H1 (cell line): ENCODE measurements around the gene DHX32. TPM values are rescaled to one million over a fixed set of nuclear protein-coding genes. Genes with fewer than 3 reads are reported as not detected.

Experiments used
- CBX5 ChIP-seq: fragments of 300-800, 300-1000 bp; sonication (generic); IDR thresholded peaks from 2 replicates; pipeline ENCODE4 v1.7.1; 2016; ENCODE audit warnings: antibody characterized with exemption, low read length, low read depth
- CHD2 ChIP-seq: IDR thresholded peaks from 2 replicates; pipeline ENCODE4 v1.6.1; 2012; ENCODE audit warnings: low read length, improper control_type of control experiment
- FOSL1 ChIP-seq: IDR thresholded peaks from 2 replicates; pipeline ENCODE4 v1.6.1; 2011; ENCODE audit warnings: mild to moderate bottlenecking, low read depth, low read length, moderate library complexity; ENCODE audit not compliant: insufficient read depth
- HDAC6 ChIP-seq: IDR thresholded peaks from one replicate; pipeline ENCODE4 v1.7.1; 2012; ENCODE audit warnings: low read depth, mild to moderate bottlenecking, inconsistent platforms, low read length, moderate library complexity
- KDM4A ChIP-seq: IDR thresholded peaks from one replicate; pipeline ENCODE4 v1.7.1; 2012; ENCODE audit warnings: low read depth, mild to moderate bottlenecking, moderate library complexity, low read length, inconsistent platforms; ENCODE audit not compliant: severe bottlenecking
- SP2 ChIP-seq: IDR thresholded peaks from 2 replicates; pipeline ENCODE4 v1.6.1; 2012; ENCODE audit warnings: mild to moderate bottlenecking, low read length, inconsistent platforms
- TEAD4 ChIP-seq: IDR thresholded peaks from 2 replicates; pipeline ENCODE4 v1.6.1; 2012; ENCODE audit warnings: low read depth, low read length, inconsistent platforms, mixed read lengths
- polyA plus RNA-seq, 7 experiments: library from polyadenylated mRNA; depleted of rRNA in 3 of 7; stranded (reverse) in 5 of 7; unstranded in 2 of 7; fragments of >200 nt in 5 of 7; fragments of 200-250 nt in 2 of 7; gene quantifications; 1 replicate in 5 of 7; 2 replicates in 1 of 7; 4 replicates in 1 of 7; pipeline versions ENCODE4 v1.2.1 to v1.2.3, GENCODE V29; 2011 to 2013; ENCODE audit warnings: missing spikeins in 2 of 7, mixed read lengths in 2 of 7
- total RNA-seq: library from RNA; stranded (reverse); fragmentation: NEBNext Ultra II Directional; extraction: Animal tissue kit (Norgen Biotek cat#: 25700); gene quantifications from 2 replicates; pipeline ENCODE4 v1.2.1, GENCODE V29; 2021
- TF ChIP-seq, protein P1 (sequence below): fragments of 300-600 bp; sonication (generic); IDR thresholded peaks from 2 replicates; pipeline ENCODE4 v1.7.1; 2012; ENCODE audit warnings: low read length, moderate library complexity, mild to moderate bottlenecking, inconsistent platforms; ENCODE audit not compliant: insufficient replicate concordance
- TF ChIP-seq, protein P2 (sequence below): IDR thresholded peaks from 2 replicates; pipeline ENCODE4 v1.6.1; 2012; ENCODE audit warnings: low read length, inconsistent platforms

Gene DHX32
- total and polyA plus RNA-seq, 2 of the 8 experiments (the other 6 are each of a cell fraction or from before 2014, with no cell fraction given): 12.4 to 15.8 TPM

DNA sequence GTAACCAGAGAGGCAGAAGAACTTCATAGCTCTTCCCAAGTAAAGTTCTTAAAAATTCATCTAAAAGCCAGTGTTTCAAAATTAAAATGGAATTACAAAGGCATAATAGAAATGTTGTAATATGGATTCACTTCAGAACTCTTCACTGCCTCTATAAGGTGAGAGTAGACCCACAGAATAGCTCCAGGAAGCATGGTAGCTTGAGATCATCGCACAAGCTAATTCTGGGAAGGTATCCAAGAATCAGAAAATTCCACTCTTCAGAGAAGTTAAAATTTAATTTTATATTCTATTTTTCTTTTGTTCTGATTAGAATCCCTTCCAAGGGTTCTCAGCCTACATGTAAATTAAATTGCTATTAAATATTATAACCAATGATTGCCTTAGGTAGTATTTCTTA is 1.5 kb upstream of the DHX32 start (continued):
- TF ChIP-seq, protein P1, sequence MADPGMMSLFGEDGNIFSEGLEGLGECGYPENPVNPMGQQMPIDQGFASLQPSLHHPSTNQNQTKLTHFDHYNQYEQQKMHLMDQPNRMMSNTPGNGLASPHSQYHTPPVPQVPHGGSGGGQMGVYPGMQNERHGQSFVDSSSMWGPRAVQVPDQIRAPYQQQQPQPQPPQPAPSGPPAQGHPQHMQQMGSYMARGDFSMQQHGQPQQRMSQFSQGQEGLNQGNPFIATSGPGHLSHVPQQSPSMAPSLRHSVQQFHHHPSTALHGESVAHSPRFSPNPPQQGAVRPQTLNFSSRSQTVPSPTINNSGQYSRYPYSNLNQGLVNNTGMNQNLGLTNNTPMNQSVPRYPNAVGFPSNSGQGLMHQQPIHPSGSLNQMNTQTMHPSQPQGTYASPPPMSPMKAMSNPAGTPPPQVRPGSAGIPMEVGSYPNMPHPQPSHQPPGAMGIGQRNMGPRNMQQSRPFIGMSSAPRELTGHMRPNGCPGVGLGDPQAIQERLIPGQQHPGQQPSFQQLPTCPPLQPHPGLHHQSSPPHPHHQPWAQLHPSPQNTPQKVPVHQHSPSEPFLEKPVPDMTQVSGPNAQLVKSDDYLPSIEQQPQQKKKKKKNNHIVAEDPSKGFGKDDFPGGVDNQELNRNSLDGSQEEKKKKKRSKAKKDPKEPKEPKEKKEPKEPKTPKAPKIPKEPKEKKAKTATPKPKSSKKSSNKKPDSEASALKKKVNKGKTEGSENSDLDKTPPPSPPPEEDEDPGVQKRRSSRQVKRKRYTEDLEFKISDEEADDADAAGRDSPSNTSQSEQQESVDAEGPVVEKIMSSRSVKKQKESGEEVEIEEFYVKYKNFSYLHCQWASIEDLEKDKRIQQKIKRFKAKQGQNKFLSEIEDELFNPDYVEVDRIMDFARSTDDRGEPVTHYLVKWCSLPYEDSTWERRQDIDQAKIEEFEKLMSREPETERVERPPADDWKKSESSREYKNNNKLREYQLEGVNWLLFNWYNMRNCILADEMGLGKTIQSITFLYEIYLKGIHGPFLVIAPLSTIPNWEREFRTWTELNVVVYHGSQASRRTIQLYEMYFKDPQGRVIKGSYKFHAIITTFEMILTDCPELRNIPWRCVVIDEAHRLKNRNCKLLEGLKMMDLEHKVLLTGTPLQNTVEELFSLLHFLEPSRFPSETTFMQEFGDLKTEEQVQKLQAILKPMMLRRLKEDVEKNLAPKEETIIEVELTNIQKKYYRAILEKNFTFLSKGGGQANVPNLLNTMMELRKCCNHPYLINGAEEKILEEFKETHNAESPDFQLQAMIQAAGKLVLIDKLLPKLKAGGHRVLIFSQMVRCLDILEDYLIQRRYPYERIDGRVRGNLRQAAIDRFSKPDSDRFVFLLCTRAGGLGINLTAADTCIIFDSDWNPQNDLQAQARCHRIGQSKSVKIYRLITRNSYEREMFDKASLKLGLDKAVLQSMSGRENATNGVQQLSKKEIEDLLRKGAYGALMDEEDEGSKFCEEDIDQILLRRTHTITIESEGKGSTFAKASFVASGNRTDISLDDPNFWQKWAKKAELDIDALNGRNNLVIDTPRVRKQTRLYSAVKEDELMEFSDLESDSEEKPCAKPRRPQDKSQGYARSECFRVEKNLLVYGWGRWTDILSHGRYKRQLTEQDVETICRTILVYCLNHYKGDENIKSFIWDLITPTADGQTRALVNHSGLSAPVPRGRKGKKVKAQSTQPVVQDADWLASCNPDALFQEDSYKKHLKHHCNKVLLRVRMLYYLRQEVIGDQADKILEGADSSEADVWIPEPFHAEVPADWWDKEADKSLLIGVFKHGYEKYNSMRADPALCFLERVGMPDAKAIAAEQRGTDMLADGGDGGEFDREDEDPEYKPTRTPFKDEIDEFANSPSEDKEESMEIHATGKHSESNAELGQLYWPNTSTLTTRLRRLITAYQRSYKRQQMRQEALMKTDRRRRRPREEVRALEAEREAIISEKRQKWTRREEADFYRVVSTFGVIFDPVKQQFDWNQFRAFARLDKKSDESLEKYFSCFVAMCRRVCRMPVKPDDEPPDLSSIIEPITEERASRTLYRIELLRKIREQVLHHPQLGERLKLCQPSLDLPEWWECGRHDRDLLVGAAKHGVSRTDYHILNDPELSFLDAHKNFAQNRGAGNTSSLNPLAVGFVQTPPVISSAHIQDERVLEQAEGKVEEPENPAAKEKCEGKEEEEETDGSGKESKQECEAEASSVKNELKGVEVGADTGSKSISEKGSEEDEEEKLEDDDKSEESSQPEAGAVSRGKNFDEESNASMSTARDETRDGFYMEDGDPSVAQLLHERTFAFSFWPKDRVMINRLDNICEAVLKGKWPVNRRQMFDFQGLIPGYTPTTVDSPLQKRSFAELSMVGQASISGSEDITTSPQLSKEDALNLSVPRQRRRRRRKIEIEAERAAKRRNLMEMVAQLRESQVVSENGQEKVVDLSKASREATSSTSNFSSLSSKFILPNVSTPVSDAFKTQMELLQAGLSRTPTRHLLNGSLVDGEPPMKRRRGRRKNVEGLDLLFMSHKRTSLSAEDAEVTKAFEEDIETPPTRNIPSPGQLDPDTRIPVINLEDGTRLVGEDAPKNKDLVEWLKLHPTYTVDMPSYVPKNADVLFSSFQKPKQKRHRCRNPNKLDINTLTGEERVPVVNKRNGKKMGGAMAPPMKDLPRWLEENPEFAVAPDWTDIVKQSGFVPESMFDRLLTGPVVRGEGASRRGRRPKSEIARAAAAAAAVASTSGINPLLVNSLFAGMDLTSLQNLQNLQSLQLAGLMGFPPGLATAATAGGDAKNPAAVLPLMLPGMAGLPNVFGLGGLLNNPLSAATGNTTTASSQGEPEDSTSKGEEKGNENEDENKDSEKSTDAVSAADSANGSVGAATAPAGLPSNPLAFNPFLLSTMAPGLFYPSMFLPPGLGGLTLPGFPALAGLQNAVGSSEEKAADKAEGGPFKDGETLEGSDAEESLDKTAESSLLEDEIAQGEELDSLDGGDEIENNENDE: no peak
- TF ChIP-seq CHD2: no peak
- TF ChIP-seq CBX5: no peak
- TF ChIP-seq TEAD4: no peak
- no peak for TF ChIP-seq FOSL1
- no peak for TF ChIP-seq SP2
- TF ChIP-seq, protein P2, sequence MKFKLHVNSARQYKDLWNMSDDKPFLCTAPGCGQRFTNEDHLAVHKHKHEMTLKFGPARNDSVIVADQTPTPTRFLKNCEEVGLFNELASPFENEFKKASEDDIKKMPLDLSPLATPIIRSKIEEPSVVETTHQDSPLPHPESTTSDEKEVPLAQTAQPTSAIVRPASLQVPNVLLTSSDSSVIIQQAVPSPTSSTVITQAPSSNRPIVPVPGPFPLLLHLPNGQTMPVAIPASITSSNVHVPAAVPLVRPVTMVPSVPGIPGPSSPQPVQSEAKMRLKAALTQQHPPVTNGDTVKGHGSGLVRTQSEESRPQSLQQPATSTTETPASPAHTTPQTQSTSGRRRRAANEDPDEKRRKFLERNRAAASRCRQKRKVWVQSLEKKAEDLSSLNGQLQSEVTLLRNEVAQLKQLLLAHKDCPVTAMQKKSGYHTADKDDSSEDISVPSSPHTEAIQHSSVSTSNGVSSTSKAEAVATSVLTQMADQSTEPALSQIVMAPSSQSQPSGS: no peak
- TF ChIP-seq KDM4A: no peak
- no peak for TF ChIP-seq HDAC6
